Neural progenitor cell (in vitro differentiated cells): Measurements from ENCODE around the gene MESP2. TPM values are rescaled to one million over a fixed set of nuclear protein-coding genes. Genes with fewer than 3 reads are reported as not detected.

ENCODE experiments used
- DNase-seq: peaks from one replicate; pipeline ENCODE4 v3.0.0-alpha.2; 2016; ENCODE audit warnings: low spot score
- H2AFZ ChIP-seq: fragments of 200-600 bp; sonication (generic); replicated peaks from 2 replicates; pipeline ENCODE4 v1.6.1; 2016; ENCODE audit warnings: antibody characterized with exemption
- H3F3A ChIP-seq: fragments of 200-600 bp; sonication (generic); 2 replicates; pipeline ENCODE4 v1.6.1; 2016; ENCODE audit warnings: antibody characterized with exemption, low read depth
- H3K27ac ChIP-seq: fragments of 200-600 bp; sonication (generic); 2 replicates; pipeline ENCODE4 v1.5.1; 2016; ENCODE audit warnings: mild to moderate bottlenecking
- H3K27me3 ChIP-seq: fragments of 200-600 bp; sonication (generic); 2 replicates; pipeline ENCODE4 v1.6.1; 2016; ENCODE audit warnings: mild to moderate bottlenecking, moderate library complexity
- H3K36me3 ChIP-seq: fragments of 200-600 bp; sonication (generic); 2 replicates; pipeline ENCODE4 v1.5.1; 2016
- H3K4me1 ChIP-seq: fragments of 200-600 bp; sonication (generic); 2 replicates; pipeline ENCODE4 v1.6.1; 2016; ENCODE audit warnings: mixed run types
- H3K4me2 ChIP-seq: fragments of 200-600 bp; sonication (generic); 2 replicates; pipeline ENCODE4 v1.6.1; 2016
- H3K4me3 ChIP-seq: fragments of 200-600 bp; sonication (generic); 2 replicates; pipeline ENCODE4 v1.5.1; 2016
- H3K79me2 ChIP-seq: fragments of 200-600 bp; sonication (generic); 2 replicates; pipeline ENCODE4 v1.6.1; 2016; ENCODE audit warnings: low read depth
- H3K9ac ChIP-seq: fragments of 200-600 bp; sonication (generic); 2 replicates; pipeline ENCODE4 v1.6.1; 2016
- H3K9me3 ChIP-seq: fragments of 200-600 bp; sonication (generic); 2 replicates; pipeline ENCODE4 v1.5.1; 2016; ENCODE audit warnings: low read depth
- H4K20me1 ChIP-seq: fragments of 200-600 bp; sonication (generic); 2 replicates; pipeline ENCODE4 v1.6.1; 2016; ENCODE audit warnings: low read depth
- H3K27ac Mint-ChIP-seq: 3 replicates; pipeline ENCODE4 v1.8.0; 2021; ENCODE audit warnings: mixed read lengths
- H3K27me3 Mint-ChIP-seq: 2 replicates; pipeline ENCODE4 v1.8.0; 2022; ENCODE audit warnings: low read depth, mild to moderate bottlenecking, inconsistent platforms, moderate library complexity, mixed read lengths; ENCODE audit not compliant: insufficient read depth
- H3K36me3 Mint-ChIP-seq: 3 replicates; pipeline ENCODE4 v1.8.0; 2021; ENCODE audit warnings: mixed read lengths
- H3K4me1 Mint-ChIP-seq: 3 replicates; pipeline ENCODE4 v1.8.0; 2021; ENCODE audit warnings: mixed read lengths
- H3K4me3 Mint-ChIP-seq: 3 replicates; pipeline ENCODE4 v1.8.0; 2021; ENCODE audit warnings: mild to moderate bottlenecking, moderate library complexity, mixed read lengths
- H3K9me3 Mint-ChIP-seq: 3 replicates; pipeline ENCODE4 v1.8.0; 2020; ENCODE audit warnings: mixed read lengths
- CTCF ChIP-seq: fragments of 200-600 bp; sonication (generic); IDR thresholded peaks from 2 replicates; pipeline ENCODE4 v1.5.1; 2017; ENCODE audit warnings: antibody characterized with exemption, mild to moderate bottlenecking
- EZH2 ChIP-seq: fragments of 200-600 bp; sonication (generic); IDR thresholded peaks from 2 replicates; pipeline ENCODE4 v1.6.1; 2017; ENCODE audit warnings: antibody characterized with exemption, mild to moderate bottlenecking, moderate library complexity
- EZH2phosphoT487 ChIP-seq: fragments of 200-600 bp; sonication (generic); IDR thresholded peaks from 2 replicates; pipeline ENCODE4 v1.6.1; 2017; ENCODE audit warnings: antibody characterized with exemption
- total RNA-seq: library from RNA; depleted of rRNA; stranded (reverse); fragments of >200 nt; gene quantifications from 2 replicates; pipeline ENCODE4 v1.2.3, GENCODE V29; 2015; ENCODE audit warnings: low replicate concordance

MESP2 gene
- total RNA-seq, 1 donor from 2014 or later = not detected

- Histone ChIP-seq H3K27me3 (peaks cover 12% of the 10 kb centered on the region), H2AFZ (peak overlapping the region; percentile 80), H3K9me3 (no peaks in the 10 kb centered on the region), H3K4me2 (peak overlapping the region; percentile 57), H3K4me3 (no peak overlapping the region), H3K27ac (no peak overlapping the region), H4K20me1 (no peaks in the 10 kb centered on the region), H3K79me2 (no peaks in the 10 kb centered on the region), H3K36me3 (no peaks in the 10 kb centered on the region), H3F3A (peaks cover 6% of the 10 kb centered on the region), H3K9ac (no peak overlapping the region), H3K4me1 (peaks cover 12% of the 10 kb centered on the region)
- no peak overlapping the region for H3K4me3 Mint-ChIP-seq
- H3K4me1 Mint-ChIP-seq = peaks cover 21% of the 10 kb centered on the region
- peaks cover 18% of the 10 kb centered on the region for H3K27me3 Mint-ChIP-seq
- DNase-seq = peak; percentile 57
- H3K9me3 Mint-ChIP-seq = no peaks in the 10 kb centered on the region
- H3K27ac Mint-ChIP-seq = peak overlapping the region; percentile 4
- TF ChIP-seq EZH2 (no peak), EZH2phosphoT487 (no peak), CTCF (no peak)
- H3K36me3 Mint-ChIP-seq = no peaks in the 10 kb centered on the region
Observed at GRCh38 chr15:89809093-89809786, 33.1 kb downstream of the MESP2 start.

GRCh38 chr15:89809787-89810148 lies 33.6 kb downstream of the MESP2 start:
- H3K4me3 ChIP-seq = no peak overlapping the region
- peaks cover 6% of the 10 kb centered on the region for H3F3A ChIP-seq
- Mint-ChIP-seq H3K27ac (peak overlapping the region; percentile 4), H3K27me3 (peaks cover 17% of the 10 kb centered on the region), H3K4me1 (peaks cover 21% of the 10 kb centered on the region), H3K4me3 (no peak overlapping the region), H3K36me3 (no peaks in the 10 kb centered on the region), H3K9me3 (no peaks in the 10 kb centered on the region)
- no peak for DNase-seq
- H3K9me3 ChIP-seq = no peaks in the 10 kb centered on the region
- no peaks in the 10 kb centered on the region for H3K79me2 ChIP-seq
- TF ChIP-seq EZH2 (no peak), CTCF (no peak), EZH2phosphoT487 (no peak)
- H3K4me1 ChIP-seq = peaks cover 12% of the 10 kb centered on the region
- H4K20me1 ChIP-seq = no peaks in the 10 kb centered on the region
- no peak overlapping the region for H3K9ac ChIP-seq
- H3K36me3 ChIP-seq = no peaks in the 10 kb centered on the region
- no peak overlapping the region for H3K4me2 ChIP-seq
- H3K27me3 ChIP-seq = peaks cover 18% of the 10 kb centered on the region
- no peak overlapping the region for H2AFZ ChIP-seq
- H3K27ac ChIP-seq = no peak overlapping the region

- Histone ChIP-seq H3K27me3 (peaks cover 28% of the 10 kb centered on the region), H4K20me1 (no peaks in the 10 kb centered on the region), H3K9me3 (no peaks in the 10 kb centered on the region), H3K27ac (no peak overlapping the region), H3K9ac (no peak overlapping the region), H3F3A (peaks cover 10% of the 10 kb centered on the region), H3K4me3 (no peak overlapping the region), H3K36me3 (no peaks in the 10 kb centered on the region), H3K4me2 (no peak overlapping the region), H2AFZ (no peak overlapping the region), H3K4me1 (peaks cover 12% of the 10 kb centered on the region), H3K79me2 (no peaks in the 10 kb centered on the region)
- H3K9me3 Mint-ChIP-seq = peaks cover 8% of the 10 kb centered on the region
- peak overlapping the region; percentile 5 for H3K4me3 Mint-ChIP-seq
- H3K36me3 Mint-ChIP-seq = no peaks in the 10 kb centered on the region
- no peak for DNase-seq
- peak overlapping the region; percentile 85 for H3K27ac Mint-ChIP-seq
- peaks cover 23% of the 10 kb centered on the region for H3K27me3 Mint-ChIP-seq
- TF ChIP-seq EZH2 (no peak), EZH2phosphoT487 (no peak), CTCF (no peak)
- peaks cover 21% of the 10 kb centered on the region for H3K4me1 Mint-ChIP-seq
Observed at GRCh38 chr15:89810837-89811236, 34.7 kb downstream of the MESP2 start.
